HG03457 (cell line): ENCODE measurements around the gene MFSD6.
"Not testable (repeated sequence)": the region's sequence is repeated elsewhere in the genome, so short reads cannot be mapped to it uniquely, and the experiment has no call there.

Experiments used
- ATAC-seq: cut with Tn5 transposase; IDR thresholded peaks from one replicate; pipeline ENCODE4 v1.9.1; 2021; ENCODE audit warnings: moderate number of reproducible peaks; ENCODE audit not compliant: unreplicated experiment

MFSD6 gene

DNA sequence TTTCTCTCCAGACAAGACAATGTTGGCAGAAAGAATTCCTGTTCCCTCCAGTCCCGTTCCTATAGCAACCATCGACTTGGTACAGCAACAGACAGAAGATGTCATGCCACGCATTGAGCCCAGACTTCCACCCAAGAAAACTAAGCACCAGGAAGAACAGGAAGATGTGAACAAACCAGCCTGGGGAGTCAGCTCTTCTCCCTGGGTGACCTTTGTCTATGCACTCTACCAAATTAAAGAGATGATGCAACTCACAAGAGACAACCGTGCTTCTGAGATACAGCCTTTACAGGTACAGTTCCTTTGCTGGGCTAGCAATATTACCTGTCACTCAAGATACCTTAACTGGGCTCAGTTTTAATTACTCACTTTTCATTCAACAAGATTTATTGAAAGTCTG is 89.3 kb downstream of the MFSD6 start:
- no peak for ATAC-seq

- no peak for ATAC-seq
These were observed 91.1 kb downstream of the MFSD6 start for GRCh38 chr2:190499273-190499672.

DNA sequence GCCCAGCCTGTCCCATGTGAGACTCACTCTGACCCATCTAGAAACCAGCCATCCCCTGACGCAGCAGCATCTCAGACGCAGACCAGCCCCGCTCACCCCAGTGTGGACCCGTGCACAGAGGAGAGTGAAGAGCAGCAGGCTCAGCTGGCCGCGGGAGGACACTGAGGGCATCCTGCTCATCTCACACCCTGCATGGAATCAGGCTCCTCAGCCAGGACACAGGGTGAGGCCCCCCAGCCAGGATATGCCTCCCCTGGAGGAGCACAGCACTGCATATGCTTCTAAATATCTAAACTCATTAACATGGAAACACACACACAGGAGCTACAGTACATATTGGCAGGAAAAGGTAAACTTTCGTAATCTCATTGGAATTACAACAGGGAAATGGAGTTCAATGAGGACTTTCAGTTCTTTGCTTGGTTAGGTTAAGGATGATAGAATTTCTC is 91.9 kb downstream of the MFSD6 start:
- ATAC-seq: no peak

DNA sequence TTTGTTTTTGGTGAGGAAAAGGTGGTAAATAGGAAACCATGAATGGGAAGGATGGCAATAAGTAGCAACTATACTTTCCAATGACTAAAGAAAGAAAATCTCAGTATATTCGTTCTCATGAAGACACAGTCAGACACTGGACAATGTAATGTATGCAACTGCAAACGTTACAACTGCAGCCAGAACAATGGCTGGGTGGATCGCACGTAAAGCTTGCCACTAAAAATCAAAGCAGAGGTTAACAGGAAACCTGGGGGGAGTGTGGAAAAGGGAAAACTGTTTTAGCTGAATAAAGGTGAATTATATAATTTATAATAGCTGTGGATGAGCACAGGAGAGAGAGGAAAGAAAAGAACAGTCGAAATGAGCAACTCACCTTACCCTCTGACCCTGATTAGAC is 93.1 kb downstream of the MFSD6 start:
- ATAC-seq: no peak

- ATAC-seq: no peak
These were observed 93.7 kb downstream of the MFSD6 start for GRCh38 chr2:190501702-190502407.

GRCh38 chr2:190503088-190503487 is 94.9 kb downstream of the MFSD6 start:
- ATAC-seq: no peak

GRCh38 chr2:190504912-190505311 is 96.8 kb downstream of the MFSD6 start:
- no peak for ATAC-seq

DNA sequence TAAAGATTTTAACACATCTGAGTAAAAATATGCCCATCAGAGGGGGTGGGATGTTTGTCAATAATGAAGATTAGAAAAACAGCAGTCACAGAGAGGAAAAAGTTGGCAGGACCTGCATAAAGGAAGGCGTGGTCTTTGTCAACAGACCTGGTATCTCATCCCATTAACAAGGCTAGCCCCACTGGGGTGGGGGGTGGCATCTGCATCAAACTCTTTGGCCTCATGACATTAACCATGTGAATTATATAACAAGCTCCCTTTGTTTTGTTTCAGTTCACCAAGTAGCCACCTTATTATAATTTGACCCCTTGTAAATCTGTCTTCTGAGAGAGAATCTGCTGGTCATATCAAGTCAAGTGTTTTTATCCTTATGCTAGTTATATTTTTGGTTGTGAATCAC is 97.5 kb downstream of the MFSD6 start:
- ATAC-seq: no peak

DNA sequence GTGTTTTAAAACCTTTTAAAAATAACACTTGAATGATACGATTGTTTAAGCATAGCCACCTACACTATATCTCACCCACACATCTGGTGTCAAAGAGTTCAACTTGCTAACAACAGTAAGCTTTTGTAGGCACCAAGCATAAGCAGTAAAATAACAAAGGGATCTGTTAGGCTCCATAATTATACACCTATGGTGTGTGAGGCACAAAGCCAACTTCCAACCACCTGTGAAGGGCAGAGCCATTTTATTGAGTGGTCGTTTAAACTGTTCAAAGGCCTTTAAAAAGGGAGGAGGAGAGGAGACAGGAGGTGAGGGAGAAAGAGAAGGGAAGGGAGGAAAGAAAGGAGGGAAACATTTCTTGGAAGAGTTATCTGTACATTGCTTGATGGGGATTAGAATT is 98.5 kb downstream of the MFSD6 start:
- ATAC-seq: no peak

DNA sequence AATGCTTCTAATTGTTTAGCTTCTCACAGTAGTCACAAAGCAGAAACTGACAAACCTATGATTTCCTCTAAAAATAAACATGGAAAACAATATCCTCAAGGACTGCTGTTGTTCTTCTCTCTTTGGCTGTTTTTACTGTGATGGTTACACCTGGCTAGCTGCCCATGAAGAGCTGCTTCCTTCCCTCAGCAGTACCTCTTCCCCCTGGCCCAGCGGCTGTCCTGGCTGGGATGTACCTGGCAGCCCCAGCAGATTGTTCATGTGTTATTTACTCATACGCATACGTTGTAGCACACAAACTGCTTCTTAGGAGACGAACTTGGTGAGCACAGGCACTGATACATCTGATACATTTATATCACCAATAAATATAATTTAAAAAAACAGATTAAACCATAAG is 99.0 kb downstream of the MFSD6 start:
- ATAC-seq: no peak

GRCh38 chr2:190509895-190510294 is 101.7 kb downstream of the MFSD6 start:
- ATAC-seq: not testable (repeated sequence)

GRCh38 chr2:190511104-190511503 is 102.9 kb downstream of the MFSD6 start:
- no peak for ATAC-seq

GRCh38 chr2:190512539-190513095 is 104.5 kb downstream of the MFSD6 start:
- ATAC-seq: no peak

DNA sequence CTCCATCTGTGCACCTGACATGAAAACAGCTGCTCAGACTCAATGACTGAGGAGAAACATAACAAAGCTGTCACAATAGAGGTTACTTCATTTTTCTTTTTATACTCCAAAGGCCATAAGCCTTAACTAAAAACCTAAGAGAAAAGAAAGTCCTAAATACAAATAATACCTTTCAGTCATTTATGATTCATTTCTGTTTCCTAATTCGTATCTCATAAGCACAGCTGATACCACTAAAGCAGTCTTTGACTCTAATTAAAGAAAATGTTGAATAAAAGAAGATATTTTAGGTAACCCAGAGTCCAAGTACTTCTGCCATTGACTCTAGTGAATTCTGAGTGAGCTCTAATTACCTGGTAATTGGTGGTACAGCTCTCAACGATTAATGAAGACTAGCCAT is 105.7 kb downstream of the MFSD6 start:
- ATAC-seq: no peak

- ATAC-seq: no peak
These were observed 106.5 kb downstream of the MFSD6 start for GRCh38 chr2:190514676-190515075.

DNA sequence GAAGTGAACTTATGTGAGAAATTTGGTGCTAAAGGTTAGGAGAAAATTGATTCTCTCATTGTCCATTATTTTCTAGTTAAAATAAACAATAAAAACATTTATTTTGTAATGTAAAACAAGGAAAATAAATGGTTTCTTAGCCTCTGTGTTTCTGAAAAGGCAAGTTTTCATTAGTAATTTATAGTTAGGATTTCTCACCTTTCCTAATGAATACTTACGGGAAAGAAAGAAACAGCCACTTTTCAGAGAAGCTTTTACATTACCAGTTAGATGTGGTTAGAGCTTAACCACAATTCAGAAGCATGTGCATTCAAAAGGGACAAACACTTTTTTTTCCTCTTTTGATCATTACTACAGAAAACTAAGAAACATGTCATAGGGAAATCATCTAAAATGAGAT is 107.5 kb downstream of the MFSD6 start:
- ATAC-seq: no peak

DNA sequence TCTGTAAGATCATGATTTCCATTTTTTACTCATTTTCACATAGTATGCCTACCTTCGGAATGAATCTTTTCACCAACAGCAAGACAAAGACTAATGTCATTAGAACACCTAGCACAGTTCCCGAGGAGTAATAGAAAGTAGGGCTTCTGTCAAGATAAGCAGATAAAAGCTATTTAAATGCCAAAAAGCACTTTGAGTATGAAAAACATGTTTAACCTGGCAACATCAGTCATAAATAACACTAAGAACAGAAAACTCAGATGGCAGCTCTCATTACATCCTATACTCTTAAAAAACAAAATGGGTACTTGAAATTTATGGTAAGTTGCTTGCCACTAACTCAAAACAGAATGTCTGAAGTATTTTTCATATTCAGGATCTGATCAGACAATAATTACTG is 109.3 kb downstream of the MFSD6 start:
- ATAC-seq: no peak

DNA sequence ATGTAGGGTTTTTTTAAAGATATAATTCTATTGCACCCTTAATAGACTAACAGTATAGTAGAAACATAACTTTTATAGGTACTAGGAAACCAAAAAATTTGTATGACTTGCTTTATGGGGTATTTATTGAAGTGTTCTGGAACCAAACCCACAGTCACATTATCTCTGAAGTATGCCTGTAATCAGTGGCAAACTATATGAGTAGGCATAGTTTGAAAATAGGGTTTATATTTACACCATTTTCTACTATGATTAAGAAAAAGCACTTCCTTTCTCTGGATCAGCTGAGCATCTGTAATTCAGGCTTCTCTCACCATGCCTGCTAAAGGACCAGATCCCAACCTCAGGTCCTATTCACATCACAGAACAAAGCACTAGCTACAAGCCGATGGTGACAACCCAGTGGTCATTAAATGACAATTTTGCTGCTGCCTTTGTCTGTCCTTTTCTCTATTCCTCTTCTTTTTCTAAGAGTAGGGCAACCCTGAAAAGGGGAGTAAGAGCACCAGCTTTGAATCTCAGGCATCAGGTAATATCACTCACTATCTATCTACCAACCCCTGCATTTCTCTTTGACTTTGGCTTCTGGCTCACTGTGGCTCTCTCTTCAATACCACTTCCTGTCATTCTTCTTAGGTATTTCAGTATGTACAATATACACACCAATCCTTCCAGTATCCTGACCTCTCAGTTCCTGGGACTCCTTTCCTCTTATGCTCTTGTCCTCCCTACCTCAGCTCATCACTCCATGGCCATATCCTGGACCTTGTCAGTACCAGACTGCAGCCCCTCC is 112.0 kb downstream of the MFSD6 start:
- no peak for ATAC-seq

- no peak for ATAC-seq
These were observed 116.8 kb downstream of the MFSD6 start for GRCh38 chr2:190524928-190525327.

GRCh38 chr2:190526105-190526750 is 118.1 kb downstream of the MFSD6 start:
- no peak for ATAC-seq

- no peak for ATAC-seq
These were observed 119.1 kb downstream of the MFSD6 start for GRCh38 chr2:190527214-190527613.

DNA sequence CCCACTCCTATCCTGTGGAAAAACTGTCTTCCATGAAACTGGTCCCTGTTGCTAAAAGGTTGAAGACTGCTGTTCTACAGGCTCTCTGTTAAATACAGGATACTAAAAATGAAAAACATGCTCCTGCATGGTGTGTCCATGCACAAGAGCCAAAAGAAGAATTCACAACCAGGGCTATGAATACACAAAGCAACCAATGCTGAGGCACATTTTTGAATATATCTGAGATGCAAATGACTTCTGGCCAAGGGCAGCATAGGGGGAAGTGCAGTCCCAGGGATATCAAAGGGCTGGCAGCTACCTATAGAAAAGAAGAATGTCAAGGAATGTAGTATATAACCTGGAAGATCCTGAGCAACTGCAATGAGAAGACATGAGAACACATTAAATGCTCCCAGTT is 119.8 kb downstream of the MFSD6 start:
- ATAC-seq: no peak
